ENCODE results near the gene HS3ST1. TPM values are rescaled to one million over a fixed set of nuclear protein-coding genes. Genes with fewer than 3 reads are reported as not detected.

The HS3ST1 gene
- total and polyA plus RNA-seq, 2 donors from 2014 or later = 1.1 to 39.0 TPM

DNA sequence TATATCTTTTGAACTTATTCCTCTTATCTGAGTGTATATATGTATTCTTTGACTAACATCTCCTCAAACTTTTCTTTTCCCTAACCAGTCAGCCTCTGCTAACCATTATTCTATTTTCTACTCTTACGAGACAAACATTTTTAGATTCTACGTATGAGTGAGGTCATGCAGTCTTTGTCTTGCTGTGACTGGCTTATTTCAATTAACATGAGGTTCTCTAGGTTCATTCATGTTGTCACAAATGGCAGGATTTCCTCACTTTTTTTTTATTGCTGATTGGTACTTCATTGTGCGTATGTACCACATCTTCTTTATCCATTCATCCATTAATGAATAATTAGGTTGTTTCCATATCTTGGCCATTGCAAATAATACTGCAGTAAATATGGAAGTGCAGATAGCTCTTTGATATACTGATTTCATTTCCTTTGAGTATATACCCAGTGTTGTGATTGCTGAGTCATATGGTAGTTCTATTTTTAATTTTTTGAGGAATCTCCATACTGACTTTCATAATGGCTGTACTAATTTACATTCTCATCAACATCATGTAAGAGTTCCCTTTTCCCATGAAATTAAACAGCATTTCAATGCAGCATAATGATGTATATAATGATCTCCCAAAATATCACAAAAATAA is 80.1 kb downstream of the HS3ST1 start:
- H3K36me3 ChIP-seq (ENCODE audit: control insufficient read depth in 2 of 3, insufficient read depth in 3 of 3, low read length in 3 of 3) = no peaks in the 10 kb centered on the region
- intact Hi-C loops (cut with DNase I) = no loop called here
- TF ChIP-seq, protein P1, sequence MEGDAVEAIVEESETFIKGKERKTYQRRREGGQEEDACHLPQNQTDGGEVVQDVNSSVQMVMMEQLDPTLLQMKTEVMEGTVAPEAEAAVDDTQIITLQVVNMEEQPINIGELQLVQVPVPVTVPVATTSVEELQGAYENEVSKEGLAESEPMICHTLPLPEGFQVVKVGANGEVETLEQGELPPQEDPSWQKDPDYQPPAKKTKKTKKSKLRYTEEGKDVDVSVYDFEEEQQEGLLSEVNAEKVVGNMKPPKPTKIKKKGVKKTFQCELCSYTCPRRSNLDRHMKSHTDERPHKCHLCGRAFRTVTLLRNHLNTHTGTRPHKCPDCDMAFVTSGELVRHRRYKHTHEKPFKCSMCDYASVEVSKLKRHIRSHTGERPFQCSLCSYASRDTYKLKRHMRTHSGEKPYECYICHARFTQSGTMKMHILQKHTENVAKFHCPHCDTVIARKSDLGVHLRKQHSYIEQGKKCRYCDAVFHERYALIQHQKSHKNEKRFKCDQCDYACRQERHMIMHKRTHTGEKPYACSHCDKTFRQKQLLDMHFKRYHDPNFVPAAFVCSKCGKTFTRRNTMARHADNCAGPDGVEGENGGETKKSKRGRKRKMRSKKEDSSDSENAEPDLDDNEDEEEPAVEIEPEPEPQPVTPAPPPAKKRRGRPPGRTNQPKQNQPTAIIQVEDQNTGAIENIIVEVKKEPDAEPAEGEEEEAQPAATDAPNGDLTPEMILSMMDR (IDR thresholded peaks at IDR 0.05; ENCODE audit: borderline replicate concordance, extremely low read depth, insufficient read depth) = no peak
- FAIRE-seq = no peak
- DNase-seq = no peak
- no peaks in the 10 kb centered on the region for H3K4me1 ChIP-seq (ENCODE audit: control insufficient read depth in 2 of 3, insufficient read depth in 2 of 3, low read depth in 1 of 3, low read length in 3 of 3)
- no peaks in the 10 kb centered on the region for H3K27me3 ChIP-seq (ENCODE audit: control insufficient read depth, insufficient read depth, low read length)
- no peak overlapping the region for H3K4me3 ChIP-seq (ENCODE audit: low read length in 3 of 3)
- no peaks in the 10 kb centered on the region for H3K9me3 ChIP-seq (ENCODE audit: control insufficient read depth in 2 of 3, insufficient read depth in 1 of 3, low read length in 3 of 3)
- no peak overlapping the region for H3K27ac ChIP-seq (ENCODE audit: low read depth in 2 of 2, low read length in 2 of 2)
- no peak overlapping the region for H3K9ac ChIP-seq (ENCODE audit: low read length in 3 of 3)

DNA sequence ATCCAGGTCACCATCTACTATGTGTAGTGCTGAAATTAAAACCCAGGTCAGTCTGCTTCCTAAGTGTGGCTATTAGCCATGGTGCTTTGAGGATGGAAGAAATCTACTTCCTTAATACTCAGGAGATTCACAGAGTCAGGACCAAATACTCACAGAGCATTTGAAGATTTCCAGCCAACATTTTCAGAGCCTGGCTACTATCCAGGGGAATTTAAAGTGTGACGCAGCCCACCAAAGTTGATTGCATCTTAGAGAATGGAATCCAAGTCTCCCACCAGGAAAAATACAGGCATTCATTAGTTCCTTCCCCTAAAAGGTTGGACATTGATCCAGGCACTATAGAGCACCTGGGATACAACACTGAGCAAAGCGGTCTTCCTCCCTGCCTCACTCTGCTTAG is 83.8 kb downstream of the HS3ST1 start:
- no peak for FAIRE-seq
- H3K27ac ChIP-seq (ENCODE audit: low read depth in 2 of 2, low read length in 2 of 2) = no peak overlapping the region
- no peaks in the 10 kb centered on the region for H3K9me3 ChIP-seq (ENCODE audit: control insufficient read depth in 2 of 3, insufficient read depth in 1 of 3, low read length in 3 of 3)
- H3K36me3 ChIP-seq (ENCODE audit: control insufficient read depth in 2 of 3, insufficient read depth in 3 of 3, low read length in 3 of 3) = no peaks in the 10 kb centered on the region
- H3K4me3 ChIP-seq (ENCODE audit: low read length in 3 of 3) = no peak overlapping the region
- TF ChIP-seq, protein P1 (IDR thresholded peaks at IDR 0.05; ENCODE audit: borderline replicate concordance, extremely low read depth, insufficient read depth) = no peak
- H3K9ac ChIP-seq (ENCODE audit: low read length in 3 of 3) = no peak overlapping the region
- intact Hi-C loops (cut with DNase I) = no loop called here
- H3K4me1 ChIP-seq (ENCODE audit: control insufficient read depth in 2 of 3, insufficient read depth in 2 of 3, low read depth in 1 of 3, low read length in 3 of 3) = no peaks in the 10 kb centered on the region
- no peaks in the 10 kb centered on the region for H3K27me3 ChIP-seq (ENCODE audit: control insufficient read depth, insufficient read depth, low read length)
- DNase-seq = no peak

DNA sequence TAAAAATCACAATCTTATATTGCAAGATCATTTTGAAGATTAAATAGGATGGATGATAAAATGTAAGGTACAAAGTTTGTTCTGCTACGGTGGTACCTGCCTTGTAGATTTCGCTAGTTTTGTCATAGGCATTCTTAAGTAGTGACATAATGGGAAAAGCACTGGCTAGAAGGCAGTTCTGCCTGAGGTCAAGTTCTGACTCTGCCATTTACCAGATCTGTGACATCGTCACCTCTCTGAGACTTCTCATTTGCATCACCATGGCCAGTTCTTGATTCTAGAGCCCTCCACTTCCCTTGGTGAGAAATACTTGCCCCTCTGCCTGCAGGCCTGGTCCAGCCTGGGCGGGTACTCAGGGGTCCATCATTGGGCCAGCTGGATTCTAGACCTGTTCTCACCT is 85.2 kb downstream of the HS3ST1 start:
- intact Hi-C loops (cut with DNase I) = no loop called here
- no peak overlapping the region for H3K9ac ChIP-seq (ENCODE audit: low read length in 3 of 3)
- TF ChIP-seq, protein P1 (IDR thresholded peaks at IDR 0.05; ENCODE audit: borderline replicate concordance, extremely low read depth, insufficient read depth) = no peak
- H3K36me3 ChIP-seq (ENCODE audit: control insufficient read depth in 2 of 3, insufficient read depth in 3 of 3, low read length in 3 of 3) = no peaks in the 10 kb centered on the region
- no peak overlapping the region for H3K4me3 ChIP-seq (ENCODE audit: low read length in 3 of 3)
- no peak overlapping the region for H3K27ac ChIP-seq (ENCODE audit: low read depth in 2 of 2, low read length in 2 of 2)
- no peak for FAIRE-seq
- no peaks in the 10 kb centered on the region for H3K4me1 ChIP-seq (ENCODE audit: control insufficient read depth in 2 of 3, insufficient read depth in 2 of 3, low read depth in 1 of 3, low read length in 3 of 3)
- H3K9me3 ChIP-seq (ENCODE audit: control insufficient read depth in 2 of 3, insufficient read depth in 1 of 3, low read length in 3 of 3) = no peaks in the 10 kb centered on the region
- H3K27me3 ChIP-seq (ENCODE audit: control insufficient read depth, insufficient read depth, low read length) = no peaks in the 10 kb centered on the region
- no peak for DNase-seq

Small RNA genes within 50 kb of the gene (microRNA-seq; reads per million reads assigned to microRNA genes)
- not detected for gene MIR572

Data from kidney (tissue), 14 donors.